Skeletal muscle tissue (tissue), 4 donors: ENCODE data around the gene VSTM5. TPM values are rescaled to one million over a fixed set of nuclear protein-coding genes. Genes with fewer than 3 reads are reported as not detected.

Experiments used
- H3K27ac ChIP-seq: one replicate; pipeline ENCODE4 v1.7.0; 2013; ENCODE audit warnings: mild to moderate bottlenecking, low read depth, low read length, inconsistent platforms
- H3K27me3 ChIP-seq, 3 donors: one replicate each; pipeline ENCODE4 v1.7.0; 2013; ENCODE audit warnings: low read length in 3 of 3; ENCODE audit not compliant: control insufficient read depth in 3 of 3, insufficient read depth in 3 of 3
- H3K36me3 ChIP-seq, 3 donors: one replicate each; pipeline ENCODE4 v1.7.0; 2013; ENCODE audit warnings: low read length in 3 of 3; ENCODE audit not compliant: control insufficient read depth in 3 of 3, insufficient read depth in 3 of 3
- H3K4me1 ChIP-seq, 3 donors: one replicate each; pipeline ENCODE4 v1.7.0; 2013; ENCODE audit warnings: low read length in 3 of 3, mild to moderate bottlenecking in 3 of 3; ENCODE audit not compliant: control insufficient read depth in 3 of 3, insufficient read depth in 3 of 3
- H3K4me3 ChIP-seq, 3 donors: one replicate each; pipeline ENCODE4 v1.7.0; 2013; ENCODE audit warnings: low read length in 3 of 3
- H3K9ac ChIP-seq, 3 donors: one replicate each; pipeline ENCODE4 v1.7.0; 2013; ENCODE audit warnings: low read length in 3 of 3, mild to moderate bottlenecking in 3 of 3, moderate library complexity in 2 of 3, low read depth in 1 of 3
- H3K9me3 ChIP-seq, 3 donors: one replicate each; pipeline ENCODE4 v1.7.0; 2013; ENCODE audit warnings: low read length in 3 of 3; ENCODE audit not compliant: control insufficient read depth in 3 of 3
- total RNA-seq: library from RNA; depleted of rRNA; stranded (reverse); fragments of >200 nt; gene quantifications from one replicate; pipeline ENCODE4 v1.2.3, GENCODE V29; 2014
- donor health status: Osteomylitis.

The VSTM5 gene
- total RNA-seq, 1 donor from 2014 or later: not detected

GRCh38 chr11:93807980-93808379 is 42.4 kb downstream of the VSTM5 start:
- Histone ChIP-seq H3K4me3 (no peak overlapping the region), H3K36me3 (peaks cover 30 to 66% (median 54%) of the 10 kb centered on the region in 3 donors), H3K27me3 (no peaks in the 10 kb centered on the region), H3K27ac (no peak overlapping the region), H3K4me1 (no peaks in the 10 kb centered on the region), H3K9ac (no peak overlapping the region), H3K9me3 (no peaks in the 10 kb centered on the region)

DNA sequence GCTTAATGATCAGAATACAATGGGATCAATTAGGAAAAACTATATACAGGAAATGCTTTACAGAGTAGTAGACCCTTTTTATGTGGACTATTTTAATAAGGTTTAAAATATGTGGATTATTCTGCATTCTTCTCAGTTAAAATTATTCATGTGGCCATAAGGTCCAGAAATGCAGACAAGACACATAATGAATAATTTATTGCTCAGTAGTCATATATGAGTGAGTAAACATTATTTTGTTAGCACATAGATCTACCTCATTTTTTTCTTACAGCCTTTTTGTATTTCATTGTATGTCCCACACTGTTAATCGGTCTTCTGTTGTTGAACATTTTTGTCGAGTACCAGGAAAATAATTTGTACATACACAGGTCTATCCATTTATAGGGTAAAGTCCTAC is 45.5 kb downstream of the VSTM5 start:
- Histone ChIP-seq H3K27me3 (no peaks in the 10 kb centered on the region), H3K36me3 (peaks cover 20 to 53% (median 49%) of the 10 kb centered on the region in 3 donors), H3K9me3 (no peaks in the 10 kb centered on the region), H3K9ac (no peak overlapping the region), H3K27ac (no peak overlapping the region), H3K4me3 (no peak overlapping the region), H3K4me1 (no peaks in the 10 kb centered on the region)

- H3K27me3 ChIP-seq: no peaks in the 10 kb centered on the region
- no peaks in the 10 kb centered on the region for H3K9me3 ChIP-seq
- H3K36me3 ChIP-seq: peaks cover 19 to 53% (median 50%) of the 10 kb centered on the region in 3 donors
- H3K4me3 ChIP-seq: no peak overlapping the region
- no peak overlapping the region for H3K27ac ChIP-seq
- no peaks in the 10 kb centered on the region for H3K4me1 ChIP-seq
- no peak overlapping the region for H3K9ac ChIP-seq
Observed at GRCh38 chr11:93801366-93801765, 49.1 kb downstream of the VSTM5 start.

- Histone ChIP-seq H3K4me3 (no peak overlapping the region), H3K36me3 (peaks cover 25 to 61% (median 57%) of the 10 kb centered on the region in 3 donors), H3K4me1 (no peaks in the 10 kb centered on the region), H3K27me3 (no peaks in the 10 kb centered on the region), H3K9ac (no peak overlapping the region), H3K9me3 (no peaks in the 10 kb centered on the region), H3K27ac (no peak overlapping the region)
Observed at GRCh38 chr11:93796441-93797231, 53.8 kb downstream of the VSTM5 start.

DNA sequence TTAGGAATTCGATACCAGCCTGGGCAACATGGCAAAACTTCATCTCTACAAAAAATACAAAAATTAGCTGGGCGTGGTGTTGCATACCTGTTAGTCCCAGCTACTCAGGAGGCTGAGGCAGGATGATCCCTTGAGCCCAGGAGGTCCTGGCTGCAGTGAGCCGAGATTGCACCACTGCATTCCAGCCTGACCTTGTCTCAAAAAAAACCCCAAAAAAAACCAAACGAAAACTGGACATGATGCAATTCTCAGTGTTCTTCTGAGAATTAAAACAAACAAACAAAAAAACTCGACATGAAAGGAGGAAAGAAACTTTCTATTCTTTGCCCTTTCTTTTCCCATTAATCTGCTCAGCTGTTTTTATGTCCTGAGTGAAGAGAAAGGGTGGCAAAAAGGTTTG is 58.9 kb downstream of the VSTM5 start:
- H3K27ac ChIP-seq: no peak overlapping the region
- no peaks in the 10 kb centered on the region for H3K27me3 ChIP-seq
- peaks cover 30 to 58% (median 48%) of the 10 kb centered on the region in 3 donors for H3K36me3 ChIP-seq
- no peak overlapping the region for H3K9ac ChIP-seq
- H3K4me3 ChIP-seq: no peak overlapping the region
- H3K4me1 ChIP-seq: peaks cover 4 to 5% (median 5%) of the 10 kb centered on the region in 3 donors
- no peaks in the 10 kb centered on the region for H3K9me3 ChIP-seq

DNA sequence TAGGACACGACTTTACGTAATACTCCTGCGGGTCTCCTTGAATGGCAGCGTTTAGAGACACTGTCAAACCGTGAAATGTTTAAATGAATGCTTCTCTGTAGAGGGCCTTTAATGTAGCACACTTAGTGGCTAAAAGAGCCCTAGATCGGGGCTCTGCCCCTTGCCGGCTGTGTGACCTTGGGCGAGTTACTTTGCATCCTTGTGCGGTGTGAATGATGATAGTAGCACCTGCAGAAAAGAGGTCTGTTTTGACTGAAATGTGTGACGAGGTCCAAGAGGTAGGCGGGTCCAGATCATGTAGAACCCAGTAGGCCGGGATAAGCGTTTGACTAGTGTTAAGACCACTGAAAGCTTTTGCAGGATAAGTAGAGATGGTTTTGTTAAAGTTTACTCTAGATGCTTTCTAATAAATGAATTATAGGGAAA is 65.5 kb downstream of the VSTM5 start:
- Histone ChIP-seq H3K9ac (peak overlapping the region; percentile 94 to 98 (median 95)), H3K27me3 (no peaks in the 10 kb centered on the region), H3K4me3 (peak overlapping the region; percentile 97 to 99 (median 98)), H3K9me3 (no peaks in the 10 kb centered on the region), H3K27ac (peak overlapping the region; percentile 92), H3K36me3 (peaks cover 0 to 12% (median 5%) of the 10 kb centered on the region in 3 donors), H3K4me1 (peaks cover 23 to 28% (median 25%) of the 10 kb centered on the region in 3 donors)

DNA sequence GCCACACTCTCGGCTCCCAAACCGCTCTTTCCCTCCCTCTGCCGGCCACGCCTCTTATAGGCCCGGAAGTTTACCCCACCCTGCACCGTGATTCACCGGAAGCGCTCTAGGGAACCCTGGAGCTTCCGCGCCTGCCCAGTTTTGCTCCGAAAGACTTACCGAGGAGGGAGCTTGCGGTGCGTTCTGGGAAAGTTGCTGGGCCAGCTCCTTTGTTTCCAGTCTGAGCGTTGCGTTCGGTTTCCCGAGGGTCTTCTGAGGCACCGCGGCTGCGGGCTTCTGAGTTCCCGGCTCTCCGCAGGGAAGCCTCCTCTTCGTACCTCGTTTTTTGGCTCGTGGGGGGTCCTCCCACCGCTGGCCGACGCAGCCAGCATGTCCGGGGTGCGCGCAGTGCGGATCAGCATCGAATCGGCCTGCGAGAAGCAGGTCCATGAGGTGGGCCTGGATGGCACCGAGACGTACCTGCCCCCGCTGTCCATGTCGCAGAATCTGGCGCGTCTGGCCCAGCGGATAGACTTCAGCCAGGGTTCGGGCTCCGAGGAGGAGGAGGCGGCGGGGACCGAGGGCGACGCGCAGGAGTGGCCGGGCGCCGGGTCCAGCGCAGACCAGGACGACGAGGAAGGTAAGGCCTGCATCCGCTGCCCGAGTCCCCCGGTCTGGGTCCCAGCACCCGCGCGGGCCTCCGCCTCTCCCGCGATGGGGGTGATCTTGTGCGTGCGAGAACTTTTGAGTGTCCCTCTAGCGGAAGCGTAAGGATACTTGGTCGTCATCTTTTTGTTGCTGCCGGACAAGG is 66.1 kb downstream of the VSTM5 start, which contains the start of gene MED17:
Gene MED17, plus strand, starts transcription at position 138 of the 790 bp plus-strand sequence. Its CDS starts 232 bp downstream, at position 370.
- Histone ChIP-seq H3K9me3 (no peaks in the 10 kb centered on the region), H3K4me3 (peak within 1 kb of the TSS; percentile 97 to 99 (median 98)), H3K36me3 (peaks cover 0 to 6% (median 4%) of the 10 kb centered on the region in 3 donors), H3K9ac (peak within 1 kb of the TSS; percentile 94 to 98 (median 95)), H3K4me1 (peaks cover 23 to 28% (median 25%) of the 10 kb centered on the region in 3 donors), H3K27ac (peak within 1 kb of the TSS; percentile 92), H3K27me3 (no peaks in the 10 kb centered on the region)

DNA sequence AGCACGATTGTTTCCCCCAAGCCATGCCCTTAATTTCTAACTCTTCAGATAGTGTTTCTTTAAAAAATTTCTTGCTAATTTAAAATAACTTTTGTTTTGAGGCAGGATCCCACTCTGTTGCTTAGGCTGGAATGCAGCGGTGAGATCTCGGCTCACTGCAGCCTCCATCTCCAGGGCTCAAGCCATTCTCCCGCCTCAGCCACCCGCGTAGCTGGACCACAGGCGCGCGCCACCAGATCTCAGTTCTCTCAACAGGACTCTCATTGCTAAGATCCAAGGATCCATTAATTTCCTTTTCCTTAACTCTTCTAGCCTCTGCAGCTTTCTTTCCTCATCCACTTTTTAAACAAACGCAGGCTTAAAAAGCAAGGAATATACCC is 66.7 kb downstream of the VSTM5 start:
- Histone ChIP-seq H3K4me1 (peaks cover 23 to 28% (median 25%) of the 10 kb centered on the region in 3 donors), H3K9me3 (no peaks in the 10 kb centered on the region), H3K9ac (peak overlapping the region; percentile 64 to 98 (median 94)), H3K27me3 (no peaks in the 10 kb centered on the region), H3K36me3 (peaks cover 0 to 4% (median under 1%) of the 10 kb centered on the region in 3 donors), H3K27ac (peak overlapping the region; percentile 92), H3K4me3 (peak overlapping the region; percentile 97 to 99 (median 98))

GRCh38 chr11:93783362-93783761 is 67.1 kb downstream of the VSTM5 start:
- Histone ChIP-seq H3K4me1 (peaks cover 23 to 28% (median 25%) of the 10 kb centered on the region in 3 donors), H3K9me3 (no peaks in the 10 kb centered on the region), H3K27me3 (no peaks in the 10 kb centered on the region), H3K9ac (peak overlapping the region in 1 of 3 donors; percentile 94), H3K36me3 (peaks cover 0 to 4% (median 0%) of the 10 kb centered on the region in 3 donors), H3K27ac (no peak overlapping the region), H3K4me3 (peak overlapping the region; percentile 97 to 99 (median 98))
